GM15510 (cell line): Measurements from ENCODE around the gene TCF12.

Source experiments
- POLR2A ChIP-seq: IDR thresholded peaks from 3 replicates; pipeline ENCODE4 v1.6.1; 2011; ENCODE audit warnings: borderline replicate concordance; ENCODE audit not compliant: insufficient read length; ENCODE audit errors: extremely low read depth

The TCF12 gene

DNA sequence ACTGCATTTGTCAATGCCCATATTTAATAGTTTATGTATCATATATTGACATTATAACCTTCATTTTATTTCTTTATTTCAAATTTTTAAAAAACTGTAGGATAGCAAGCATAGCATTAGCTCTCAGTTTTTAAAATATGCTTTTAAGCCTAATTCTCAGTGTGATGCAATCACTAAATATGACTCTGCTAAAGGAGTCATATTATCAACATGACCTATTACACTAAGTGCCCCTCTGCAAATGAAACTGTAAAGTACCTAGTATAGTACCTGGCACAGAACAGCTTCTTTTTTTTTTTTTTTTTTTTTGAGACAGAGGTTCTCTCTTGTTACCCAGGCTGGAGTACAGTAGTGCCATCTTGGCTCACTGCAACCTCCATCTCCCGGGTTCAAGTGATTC lies 278.4 kb downstream of the TCF12 start:
- TF ChIP-seq POLR2A = no peak

DNA sequence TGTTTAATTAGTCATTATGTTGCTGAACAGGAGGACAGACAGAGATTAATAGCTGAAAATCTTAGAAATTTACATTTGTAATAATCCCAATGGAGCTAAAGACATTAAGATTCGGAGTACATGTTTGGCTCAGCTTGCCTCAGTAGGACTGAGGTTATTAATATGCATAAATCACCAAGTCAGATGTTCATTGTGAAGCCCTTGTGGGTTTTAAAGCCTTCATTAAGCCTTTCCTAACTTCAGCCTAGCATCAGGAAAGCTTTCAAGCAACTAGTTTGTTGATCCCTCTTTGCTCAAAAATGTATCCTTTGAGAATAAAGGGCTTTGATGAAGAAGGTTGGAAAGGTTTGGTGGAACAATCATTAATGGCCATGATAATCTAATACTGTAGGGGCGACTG lies 279.7 kb downstream of the TCF12 start:
- TF ChIP-seq POLR2A = no peak

DNA sequence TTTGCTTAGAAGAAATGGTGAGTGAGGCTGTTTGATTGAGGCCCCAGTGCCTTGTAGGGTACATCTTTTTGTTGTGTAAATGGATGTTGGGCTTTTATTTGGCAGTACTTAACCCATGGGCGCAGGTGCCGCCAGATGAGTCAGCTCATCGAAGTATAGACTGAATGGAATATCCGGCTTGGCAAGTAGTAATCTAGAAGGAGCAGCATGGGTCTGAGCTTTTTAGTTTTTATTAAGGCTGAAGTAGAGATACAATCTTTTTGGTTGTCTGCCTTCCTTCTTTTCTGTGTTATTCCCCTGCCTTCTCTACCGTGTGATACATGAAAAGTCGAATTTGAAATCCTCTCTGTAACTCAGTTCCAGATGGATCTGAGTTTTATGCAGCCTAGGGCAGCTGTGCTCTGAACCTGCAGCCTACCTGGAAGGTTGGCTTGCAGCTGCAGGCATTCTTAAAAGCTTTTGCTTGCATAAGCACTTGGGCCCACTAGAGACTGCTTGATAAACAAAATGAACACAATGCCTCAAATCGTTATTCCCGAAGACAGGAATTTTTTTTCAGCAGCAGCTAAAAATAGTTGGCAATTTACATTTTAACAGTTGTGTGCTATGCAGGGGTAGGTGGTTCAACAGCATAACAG lies 280.3 kb downstream of the TCF12 start:
- no peak for TF ChIP-seq POLR2A

- TF ChIP-seq POLR2A = no peak
Measured at GRCh38 chr15:57201578-57201977, 283.1 kb downstream of the TCF12 start.

GRCh38 chr15:57203906-57204305 lies 285.5 kb downstream of the TCF12 start:
- no peak for TF ChIP-seq POLR2A

- TF ChIP-seq POLR2A = no peak
Measured at GRCh38 chr15:57205027-57205855, 286.8 kb downstream of the TCF12 start.

DNA sequence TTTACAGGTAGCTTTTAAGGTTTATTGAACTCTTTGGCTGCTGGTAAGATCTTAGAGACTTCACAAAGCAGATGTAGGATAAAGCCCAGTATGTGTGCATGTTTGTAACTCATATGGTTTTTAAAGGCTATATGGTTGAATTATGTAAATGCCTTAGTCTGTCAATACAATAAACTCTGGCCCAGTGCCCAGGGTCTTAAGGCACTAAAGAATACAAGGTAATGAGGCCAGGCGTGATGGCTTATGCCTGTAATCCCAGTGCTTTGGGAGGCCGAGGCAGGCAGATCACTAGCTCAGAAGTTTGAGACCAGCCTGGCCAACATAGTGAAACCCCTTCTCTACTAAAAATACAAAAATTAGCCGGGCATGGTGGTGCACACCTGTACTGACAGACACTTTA lies 287.6 kb downstream of the TCF12 start:
- no peak for TF ChIP-seq POLR2A

DNA sequence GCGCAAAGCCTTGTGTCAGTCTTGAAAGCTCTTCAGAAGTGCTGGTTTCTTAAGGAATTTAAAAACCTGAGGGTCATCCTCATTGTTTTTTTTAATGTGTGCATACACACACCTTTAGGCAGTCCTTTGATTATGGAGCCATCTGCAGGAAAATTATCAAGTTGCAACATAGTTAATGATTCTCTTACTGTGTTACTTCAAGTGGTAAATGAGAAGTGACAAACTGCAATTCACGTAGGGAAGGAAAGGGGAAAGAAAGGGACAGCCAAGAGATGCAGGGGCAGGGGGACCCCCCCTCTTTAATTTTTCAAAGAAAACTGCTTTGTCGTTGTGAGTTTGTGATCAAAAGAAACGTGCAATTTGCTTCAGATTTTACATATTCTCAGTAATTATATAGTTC lies 295.4 kb downstream of the TCF12 start:
- TF ChIP-seq POLR2A = no peak

DNA sequence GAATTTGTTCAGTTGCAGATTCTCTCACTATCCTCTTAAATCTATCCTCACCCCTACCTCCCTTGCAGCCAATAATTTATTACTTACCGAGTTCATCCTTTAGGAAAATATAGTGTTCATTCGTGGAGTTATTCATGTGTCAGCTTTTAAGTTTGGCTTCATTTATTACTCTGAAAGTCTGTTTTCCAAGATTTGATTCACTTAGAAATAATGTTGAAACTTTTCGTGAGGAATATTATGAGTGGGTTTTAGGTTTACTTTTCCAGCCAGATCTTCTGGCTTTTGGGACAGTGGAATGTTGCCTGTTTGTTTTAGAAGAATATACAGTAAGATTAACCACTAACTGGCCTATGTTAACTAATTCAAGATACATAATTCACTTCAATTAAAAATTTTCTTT lies 296.9 kb downstream of the TCF12 start:
- TF ChIP-seq POLR2A = no peak

DNA sequence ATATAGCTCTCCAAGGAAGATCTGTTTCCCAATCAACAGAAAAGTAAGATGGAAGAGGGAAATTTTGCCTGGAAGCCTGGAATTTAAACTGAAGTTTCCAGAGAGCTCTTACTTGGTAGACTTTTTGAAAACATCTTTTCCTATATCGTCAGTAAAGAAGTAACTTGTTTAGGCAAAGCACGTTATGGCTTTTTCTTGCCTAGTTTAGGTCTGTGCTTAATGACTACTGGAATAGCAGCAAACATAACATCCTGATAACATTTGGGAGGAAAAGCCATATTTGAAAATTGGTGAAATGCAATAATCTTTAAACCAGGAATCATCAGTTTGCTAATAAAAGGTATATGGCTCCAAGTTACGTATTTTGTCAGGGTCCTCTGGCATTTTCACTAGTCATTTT lies 297.4 kb downstream of the TCF12 start:
- TF ChIP-seq POLR2A = no peak

- no peak for TF ChIP-seq POLR2A
Measured at GRCh38 chr15:57216288-57216687, 297.8 kb downstream of the TCF12 start.

- no peak for TF ChIP-seq POLR2A
Measured at GRCh38 chr15:57217778-57218598, 299.5 kb downstream of the TCF12 start.

- no peak for TF ChIP-seq POLR2A
Measured at GRCh38 chr15:57218826-57219576, 300.6 kb downstream of the TCF12 start.

GRCh38 chr15:57220205-57220604 lies 301.8 kb downstream of the TCF12 start:
- no peak for TF ChIP-seq POLR2A

DNA sequence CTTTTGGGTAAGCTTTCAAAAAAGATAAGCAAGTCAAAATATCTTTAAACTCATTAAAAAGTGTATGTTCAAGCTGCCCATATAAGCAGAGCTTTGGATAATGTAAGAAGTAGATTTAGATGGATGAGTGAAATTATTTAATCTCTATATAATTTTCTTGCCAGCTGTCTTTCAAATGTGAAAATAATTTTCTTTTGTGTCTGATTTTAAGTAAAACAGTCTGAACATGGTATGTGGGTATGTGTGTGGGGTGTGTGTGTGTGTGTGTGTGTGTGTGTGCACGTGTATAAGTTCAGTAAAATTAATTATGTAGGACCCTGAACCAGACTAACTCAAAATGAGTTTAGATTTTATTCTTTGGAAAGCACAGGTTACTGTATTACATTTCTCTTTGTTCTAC lies 302.7 kb downstream of the TCF12 start:
- TF ChIP-seq POLR2A = no peak

- no peak for TF ChIP-seq POLR2A
Measured at GRCh38 chr15:57223345-57223744, 304.9 kb downstream of the TCF12 start.

- no peak for TF ChIP-seq POLR2A
Measured at GRCh38 chr15:57223887-57224286, 305.4 kb downstream of the TCF12 start.
